SK-N-SH (cell line): ENCODE results near the gene RASAL2. TPM values are rescaled to one million over a fixed set of nuclear protein-coding genes. Genes with fewer than 3 reads are reported as not detected.

Experiments used
- CTCF ChIA-PET: fragments of 300-600, 350-600 bp; formaldehyde crosslinking; extraction: SDS; loops from one replicate; lab custom pipeline; 2021; lab: Yijun Ruan, JAX
- POLR2A ChIA-PET: fragments of 350-600 bp; sonication (Branson Sonifier 250); formaldehyde crosslinking; extraction: SDS; loops from one replicate; lab custom pipeline; 2020; ENCODE audit warnings: antibody characterized with exemption, inconsistent platforms; lab: Yijun Ruan, JAX
- DNase-seq: peaks from one replicate; pipeline ENCODE4 v3.0.0; 2012
- H2AFZ ChIP-seq: fragments of 200-600 bp; sonication (generic); 2 replicates; pipeline ENCODE4 v1.8.1; 2016; ENCODE audit warnings: antibody characterized with exemption, mild to moderate bottlenecking, low read depth
- H3F3A ChIP-seq: fragments of 200-600 bp; sonication (generic); replicated peaks from 2 replicates; pipeline ENCODE3; 2016; ENCODE audit warnings: antibody characterized with exemption, mild to moderate bottlenecking; ENCODE audit not compliant: insufficient read depth
- H3K27ac ChIP-seq, 2 experiments: fragments of 200-500 bp in 1 of 2; fragments of 200-600 bp in 1 of 2; sonication (Bioruptor generic) in 1 of 2; sonication (generic), shearing (Covaris generic) in 1 of 2; 2 replicates each; pipeline versions ENCODE4 v1.5.1 to v1.6.1; 2014 to 2016; ENCODE audit warnings: low read depth in 2 of 2, inconsistent platforms in 1 of 2, low read length in 1 of 2, mild to moderate bottlenecking in 1 of 2, mixed read lengths in 1 of 2
- H3K27me3 ChIP-seq: fragments of 200-600 bp; sonication (generic), shearing (Covaris generic); 2 replicates; pipeline ENCODE4 v1.6.1; 2016; ENCODE audit warnings: mixed run types; ENCODE audit not compliant: insufficient read depth
- H3K36me3 ChIP-seq, 2 experiments: fragments of 200-500 bp in 1 of 2; fragments of 200-600 bp in 1 of 2; sonication (Bioruptor generic) in 1 of 2; sonication (generic) in 1 of 2; replicated peaks in 1 of 2; 2 replicates each; pipeline versions ENCODE3 to v1.5.1; 2014 to 2016; ENCODE audit warnings: low read length in 1 of 2, mild to moderate bottlenecking in 1 of 2; ENCODE audit not compliant: insufficient read depth in 2 of 2, control insufficient read depth in 1 of 2
- H3K4me1 ChIP-seq, 2 experiments: fragments of 200-500 bp in 1 of 2; fragments of 200-600 bp in 1 of 2; sonication (Bioruptor generic) in 1 of 2; sonication (generic), shearing (Covaris generic) in 1 of 2; 2 replicates each; pipeline versions ENCODE4 v1.5.1 to v1.6.1; 2014 to 2016; ENCODE audit warnings: low read depth in 1 of 2, low read length in 1 of 2, mixed run types in 1 of 2; ENCODE audit not compliant: insufficient read depth in 2 of 2, control insufficient read depth in 1 of 2
- H3K4me2 ChIP-seq: fragments of 200-600 bp; sonication (generic), shearing (Covaris generic); 2 replicates; pipeline ENCODE4 v1.6.1; 2017; ENCODE audit warnings: mixed run types
- H3K4me3 ChIP-seq, 2 experiments: fragments of 200-500 bp in 1 of 2; fragments of 200-600 bp in 1 of 2; sonication (Bioruptor generic) in 1 of 2; sonication (generic), shearing (Covaris generic) in 1 of 2; 2 replicates each; pipeline versions ENCODE4 v1.5.1 to v1.8.1; 2014 to 2016; ENCODE audit warnings: low read depth in 2 of 2, inconsistent platforms in 1 of 2, low read length in 1 of 2, mild to moderate bottlenecking in 1 of 2, mixed read lengths in 1 of 2, moderate library complexity in 1 of 2
- H3K79me2 ChIP-seq: fragments of 200-600 bp; sonication (generic); 2 replicates; pipeline ENCODE4 v1.8.1; 2017; ENCODE audit warnings: mild to moderate bottlenecking; ENCODE audit not compliant: insufficient read depth
- H3K9ac ChIP-seq: fragments of 200-600 bp; sonication (generic); 2 replicates; pipeline ENCODE4 v1.6.1; 2017; ENCODE audit warnings: mixed run types
- H3K9me2 ChIP-seq: fragments of 200-600 bp; sonication (generic); 2 replicates; pipeline ENCODE4 v1.6.1; 2017; ENCODE audit warnings: mixed run types
- H3K9me3 ChIP-seq: fragments of 200-600 bp; sonication (generic); 2 replicates; pipeline ENCODE4 v1.6.1; 2017; ENCODE audit warnings: mixed run types, mild to moderate bottlenecking, moderate library complexity
- H4K20me1 ChIP-seq: fragments of 200-600 bp; sonication (generic); 2 replicates; pipeline ENCODE4 v1.6.1; 2017; ENCODE audit warnings: mild to moderate bottlenecking, mixed run types; ENCODE audit not compliant: insufficient read depth
- ELF1 ChIP-seq: IDR thresholded peaks from 2 replicates; pipeline ENCODE4 v1.4.0; 2012
- EP300 ChIP-seq, 2 experiments: IDR thresholded peaks; 2 replicates each; pipeline versions ENCODE4 v1.4.0 to v1.6.1; 2012; ENCODE audit warnings: borderline replicate concordance in 1 of 2, low read depth in 1 of 2, low read length in 1 of 2
- EZH2phosphoT487 ChIP-seq: fragments of 200-600 bp; sonication (generic); IDR thresholded peaks from 2 replicates; pipeline ENCODE4 v1.6.1; 2017; ENCODE audit warnings: low read depth, mixed run types, mild to moderate bottlenecking, antibody characterized with exemption, moderate library complexity, borderline replicate concordance
- FOSL2 ChIP-seq: IDR thresholded peaks from 2 replicates; pipeline ENCODE4 v1.4.0; 2012; ENCODE audit warnings: low read depth, mild to moderate bottlenecking, moderate library complexity, borderline replicate concordance
- FOXJ3 ChIP-seq: sonication (generic); formaldehyde crosslinking; IDR thresholded peaks from 2 replicates; pipeline ENCODE4 v1.5.1; 2020; ENCODE audit warnings: mild to moderate bottlenecking, missing genetic modification reagents
- FOXM1 ChIP-seq: IDR thresholded peaks from 2 replicates; pipeline ENCODE4 v1.4.0; 2012; ENCODE audit warnings: low read depth, mild to moderate bottlenecking
- GABPA ChIP-seq: IDR thresholded peaks from 2 replicates; pipeline ENCODE4 v1.4.0; 2012; ENCODE audit warnings: low read depth, mild to moderate bottlenecking
- GATA2 ChIP-seq: sonication (generic); formaldehyde crosslinking; IDR thresholded peaks from 2 replicates; pipeline ENCODE4 v1.5.0; 2020; ENCODE audit warnings: mild to moderate bottlenecking, missing genetic modification reagents
- JUND ChIP-seq: IDR thresholded peaks from 2 replicates; pipeline ENCODE4 v1.4.0; 2012
- MEF2A ChIP-seq: IDR thresholded peaks from 2 replicates; pipeline ENCODE4 v1.4.0; 2012; ENCODE audit warnings: low read depth, borderline replicate concordance
- MXI1 ChIP-seq: IDR thresholded peaks from 2 replicates; pipeline ENCODE4 v1.6.1; 2012; ENCODE audit warnings: mild to moderate bottlenecking, low read depth, low read length, improper control_type of control experiment
- NFIC ChIP-seq: IDR thresholded peaks from 2 replicates; pipeline ENCODE4 v1.4.0; 2012; ENCODE audit warnings: borderline replicate concordance
- NRF1 ChIP-seq: IDR thresholded peaks from 2 replicates; pipeline ENCODE4 v1.6.1; 2012; ENCODE audit warnings: low read depth, mild to moderate bottlenecking, low read length
- POLR2AphosphoS5 ChIP-seq: IDR thresholded peaks from 2 replicates; pipeline ENCODE4 v1.6.1; 2012; ENCODE audit warnings: low read depth, low read length
- RAD21 ChIP-seq: IDR thresholded peaks from 2 replicates; pipeline ENCODE4 v1.6.1; 2012; ENCODE audit warnings: mild to moderate bottlenecking, low read length
- RFX5 ChIP-seq: IDR thresholded peaks from 2 replicates; pipeline ENCODE4 v1.6.1; 2012; ENCODE audit warnings: mild to moderate bottlenecking, improper control_type of control experiment, low read length
- RXRA ChIP-seq: IDR thresholded peaks from 2 replicates; pipeline ENCODE4 v1.4.0; 2012; ENCODE audit warnings: low read depth, mild to moderate bottlenecking, borderline replicate concordance
- SIN3A ChIP-seq: IDR thresholded peaks from 2 replicates; pipeline ENCODE4 v1.6.1; 2012; ENCODE audit warnings: low read depth, mild to moderate bottlenecking, low read length, moderate library complexity, borderline replicate concordance
- SMC3 ChIP-seq: IDR thresholded peaks from 2 replicates; pipeline ENCODE4 v1.6.1; 2012; ENCODE audit warnings: low read depth, low read length, improper control_type of control experiment
- TAF1 ChIP-seq: IDR thresholded peaks from 2 replicates; pipeline ENCODE4 v1.6.1; 2012; ENCODE audit warnings: low read depth, mild to moderate bottlenecking, low read length, moderate library complexity, borderline replicate concordance
- TEAD4 ChIP-seq: IDR thresholded peaks from 2 replicates; pipeline ENCODE4 v1.4.0; 2012; ENCODE audit warnings: mild to moderate bottlenecking, borderline replicate concordance; ENCODE audit not compliant: insufficient read depth
- YY1 ChIP-seq: IDR thresholded peaks from 2 replicates; pipeline ENCODE4 v1.4.0; 2012; ENCODE audit warnings: low read depth, mild to moderate bottlenecking
- WGBS: methylation state at CpG from one replicate; pipeline ENCODE4 v1.1.6; 2017; ENCODE audit warnings: low lambda C conversion rate; 5-methylcytosine and 5-hydroxymethylcytosine counted together
- polyA plus RNA-seq, 3 experiments: library from polyadenylated mRNA; depleted of rRNA; stranded (reverse); fragments of >200 nt; gene quantifications; 2 replicates each; pipeline ENCODE4 v1.2.3, GENCODE V29; 2012
- TF ChIP-seq, protein P1 (sequence below): fragments of 150-350 bp; IDR thresholded peaks from 2 replicates; pipeline ENCODE4 v1.6.1; 2016; ENCODE audit warnings: mild to moderate bottlenecking, low read depth, low read length
- TF ChIP-seq, protein P2 (sequence below): IDR thresholded peaks from 2 replicates; pipeline ENCODE4 v1.4.0; 2012; ENCODE audit warnings: low read depth
- TF ChIP-seq, protein P3 (sequence below): IDR thresholded peaks from 2 replicates; pipeline ENCODE4; 2012

Gene RASAL2
- polyA plus RNA-seq, 1 of the 3 experiments (the other 2 are of a cell fraction), result 6.9 TPM

DNA sequence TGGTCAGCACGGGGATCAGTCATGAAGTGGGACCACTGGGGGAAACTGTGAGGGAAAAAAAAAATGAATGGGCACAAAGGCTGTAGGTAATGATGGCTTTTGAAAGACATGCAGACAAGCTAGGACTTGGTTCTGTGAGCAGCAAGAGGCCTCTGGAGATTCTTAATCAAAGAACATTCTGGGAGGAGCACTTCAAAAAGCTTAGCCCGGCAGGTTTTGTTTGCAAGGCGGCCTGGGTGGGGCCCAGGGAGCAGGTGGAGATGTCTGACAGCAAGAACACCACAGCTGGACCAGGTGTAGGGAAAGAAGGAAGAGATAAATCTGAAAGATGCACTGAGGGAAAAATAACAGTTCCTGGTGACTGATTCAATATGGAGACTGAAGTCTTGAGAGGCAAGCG, 425.0 kb downstream of the RASAL2 start:
- no peak for TF ChIP-seq RAD21
- TF ChIP-seq SIN3A, result no peak
- TF ChIP-seq GATA2 (CRISPR knock-in tag), result no peak
- TF ChIP-seq, protein P1, sequence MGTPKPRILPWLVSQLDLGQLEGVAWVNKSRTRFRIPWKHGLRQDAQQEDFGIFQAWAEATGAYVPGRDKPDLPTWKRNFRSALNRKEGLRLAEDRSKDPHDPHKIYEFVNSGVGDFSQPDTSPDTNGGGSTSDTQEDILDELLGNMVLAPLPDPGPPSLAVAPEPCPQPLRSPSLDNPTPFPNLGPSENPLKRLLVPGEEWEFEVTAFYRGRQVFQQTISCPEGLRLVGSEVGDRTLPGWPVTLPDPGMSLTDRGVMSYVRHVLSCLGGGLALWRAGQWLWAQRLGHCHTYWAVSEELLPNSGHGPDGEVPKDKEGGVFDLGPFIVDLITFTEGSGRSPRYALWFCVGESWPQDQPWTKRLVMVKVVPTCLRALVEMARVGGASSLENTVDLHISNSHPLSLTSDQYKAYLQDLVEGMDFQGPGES, result no peak
- TF ChIP-seq RFX5, result no peak
- TF ChIP-seq FOXM1, result no peak
- no peak for TF ChIP-seq ELF1
- TF ChIP-seq NFIC, result no peak
- TF ChIP-seq EP300 (IDR thresholded peaks at IDR 0.05; ENCODE audit: borderline replicate concordance in 1 of 2, low read depth in 1 of 2, low read length in 1 of 2), result no peak
- no peak for TF ChIP-seq FOXJ3
- TF ChIP-seq YY1, result no peak
- TF ChIP-seq, protein P2, sequence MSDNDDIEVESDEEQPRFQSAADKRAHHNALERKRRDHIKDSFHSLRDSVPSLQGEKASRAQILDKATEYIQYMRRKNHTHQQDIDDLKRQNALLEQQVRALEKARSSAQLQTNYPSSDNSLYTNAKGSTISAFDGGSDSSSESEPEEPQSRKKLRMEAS, result no peak
- TF ChIP-seq MXI1, result no peak
- ChIA-PET CTCF (interaction anchor here (0.7 to 2.0 kb wide), 3 partner anchors 13 to 23 kb away, joined by 3 to 8 read pairs (median 4); no protein-coding TSS in a partner anchor), POLR2A (no interaction called here)
- no peaks in the 10 kb centered on the region for H3K9me3 ChIP-seq
- no peaks in the 10 kb centered on the region for H3K79me2 ChIP-seq
- H3K4me1 ChIP-seq, result no peaks in the 10 kb centered on the region
- H3K27me3 ChIP-seq, result no peaks in the 10 kb centered on the region
- H2AFZ ChIP-seq, result no peak overlapping the region
- H3F3A ChIP-seq, result no peaks in the 10 kb centered on the region
- H3K9me2 ChIP-seq, result no peaks in the 10 kb centered on the region
- no peaks in the 10 kb centered on the region for H4K20me1 ChIP-seq
- H3K4me3 ChIP-seq, result no peak overlapping the region
- H3K36me3 ChIP-seq, result no peaks in the 10 kb centered on the region
- H3K4me2 ChIP-seq, result no peak overlapping the region
- DNase-seq, result no peak
- WGBS, result 70% methylated on average over 4 of the region's 4 CpGs
- H3K9ac ChIP-seq, result no peak overlapping the region
- no peak overlapping the region for H3K27ac ChIP-seq

DNA sequence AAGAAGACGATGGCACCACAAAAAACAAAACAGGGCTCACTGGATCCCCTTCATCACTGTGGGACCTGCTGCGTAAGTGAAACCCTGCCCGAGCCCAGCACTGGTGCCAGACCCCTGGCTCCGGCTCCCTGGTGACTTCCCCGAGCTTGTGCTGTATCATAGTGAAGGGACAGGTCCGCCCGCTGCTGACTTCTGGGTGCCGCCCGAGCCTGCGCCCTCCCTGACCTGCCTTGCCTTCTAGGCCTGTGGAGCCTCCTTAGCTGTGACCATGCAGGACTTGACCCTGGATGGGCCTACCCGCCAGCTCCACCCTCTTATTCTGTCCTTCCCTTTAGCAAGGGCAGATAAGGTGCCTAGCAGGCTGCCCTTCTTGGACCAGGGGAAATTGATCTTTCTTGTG, 426.9 kb downstream of the RASAL2 start:
- no peaks in the 10 kb centered on the region for H3K4me1 ChIP-seq
- ChIA-PET POLR2A (no interaction called here), CTCF (interaction anchor here (0.7 to 2.0 kb wide), 2 partner anchors 11 to 20 kb away, joined by 3 to 8 read pairs; no protein-coding TSS in a partner anchor)
- no peaks in the 10 kb centered on the region for H3K36me3 ChIP-seq
- no peaks in the 10 kb centered on the region for H3K27me3 ChIP-seq
- H3K4me2 ChIP-seq, result no peak overlapping the region
- no peaks in the 10 kb centered on the region for H3K9me3 ChIP-seq
- H3K27ac ChIP-seq, result no peak overlapping the region
- no peaks in the 10 kb centered on the region for H3K79me2 ChIP-seq
- DNase-seq, result no peak
- no peaks in the 10 kb centered on the region for H3F3A ChIP-seq
- no peak overlapping the region for H3K9ac ChIP-seq
- WGBS, result 85% methylated on average over 9 of the region's 11 CpGs
- no peak overlapping the region for H3K4me3 ChIP-seq
- H2AFZ ChIP-seq, result no peak overlapping the region
- H3K9me2 ChIP-seq, result no peaks in the 10 kb centered on the region
- TF ChIP-seq RFX5 (no peak), EZH2phosphoT487 (no peak), YY1 (no peak), GABPA (no peak), FOSL2 (no peak), RXRA (no peak), JUND (no peak), TEAD4 (no peak), POLR2AphosphoS5 (no peak), TAF1 (no peak), GATA2 (CRISPR knock-in tag) (no peak), EP300 (IDR thresholded peaks at IDR 0.05; ENCODE audit: borderline replicate concordance in 1 of 2, low read depth in 1 of 2, low read length in 1 of 2) (no peak), SMC3 (no peak), MEF2A (no peak), NRF1 (no peak)
- TF ChIP-seq, protein P1, result no peak
- TF ChIP-seq, protein P3, sequence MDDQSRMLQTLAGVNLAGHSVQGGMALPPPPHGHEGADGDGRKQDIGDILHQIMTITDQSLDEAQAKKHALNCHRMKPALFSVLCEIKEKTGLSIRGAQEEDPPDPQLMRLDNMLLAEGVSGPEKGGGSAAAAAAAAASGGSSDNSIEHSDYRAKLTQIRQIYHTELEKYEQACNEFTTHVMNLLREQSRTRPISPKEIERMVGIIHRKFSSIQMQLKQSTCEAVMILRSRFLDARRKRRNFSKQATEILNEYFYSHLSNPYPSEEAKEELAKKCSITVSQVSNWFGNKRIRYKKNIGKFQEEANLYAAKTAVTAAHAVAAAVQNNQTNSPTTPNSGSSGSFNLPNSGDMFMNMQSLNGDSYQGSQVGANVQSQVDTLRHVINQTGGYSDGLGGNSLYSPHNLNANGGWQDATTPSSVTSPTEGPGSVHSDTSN, result no peak
- H4K20me1 ChIP-seq, result no peaks in the 10 kb centered on the region
